SU-DHL-6 (cell line): ENCODE data around the gene A3GALT2.

Experiments used
- H2AFZ ChIP-seq: fragments of 200-600 bp; sonication (generic); 2 replicates; pipeline ENCODE4 v1.6.1; 2014; ENCODE audit warnings: low read depth, mild to moderate bottlenecking, moderate library complexity, mixed read lengths, antibody characterized with exemption, low read length; ENCODE audit not compliant: severe bottlenecking
- H3F3A ChIP-seq: fragments of 200-600 bp; shearing (Covaris generic); 2 replicates; pipeline ENCODE4 v1.6.0; 2016; ENCODE audit warnings: antibody characterized with exemption, mild to moderate bottlenecking; ENCODE audit not compliant: insufficient read depth
- H3K27ac ChIP-seq: fragments of 200-600 bp; sonication (generic); 2 replicates; pipeline ENCODE4 v1.5.1; 2016; ENCODE audit warnings: low read depth, mild to moderate bottlenecking, low read length, moderate library complexity, mixed read lengths
- H3K27me3 ChIP-seq: fragments of 200-600 bp; sonication (generic), shearing (Covaris generic); 2 replicates; pipeline ENCODE4 v1.6.0; 2014; ENCODE audit warnings: mild to moderate bottlenecking, low read length
- H3K36me3 ChIP-seq: fragments of 200-600 bp; sonication (generic); 2 replicates; pipeline ENCODE4 v1.6.1; 2014; ENCODE audit warnings: mild to moderate bottlenecking, low read length, mixed read lengths
- H3K4me2 ChIP-seq: fragments of 300-600, 200-600 bp; shearing (Covaris generic), sonication (generic); 2 replicates; pipeline ENCODE4 v1.6.0; 2014; ENCODE audit warnings: low read length, low read depth, mild to moderate bottlenecking; ENCODE audit not compliant: poor library complexity, severe bottlenecking
- H3K4me3 ChIP-seq: fragments of 200-600 bp; sonication (generic); 2 replicates; pipeline ENCODE4 v1.5.1; 2014; ENCODE audit warnings: antibody characterized with exemption, low read length, mild to moderate bottlenecking, mixed read lengths; ENCODE audit not compliant: insufficient read depth, poor library complexity, severe bottlenecking
- H3K79me2 ChIP-seq: fragments of 200-600 bp; sonication (generic); 2 replicates; pipeline ENCODE4 v1.6.1; 2014; ENCODE audit warnings: mild to moderate bottlenecking, low read length, moderate library complexity; ENCODE audit not compliant: insufficient read depth
- H3K9ac ChIP-seq: fragments of 200-600 bp; sonication (generic); 2 replicates; pipeline ENCODE4 v1.7.0; 2014; ENCODE audit warnings: mild to moderate bottlenecking, low read length
- H3K9me2 ChIP-seq: fragments of 200-600 bp; sonication (generic); replicated peaks from 2 replicates; pipeline ENCODE4 v1.6.1; 2014; ENCODE audit warnings: low read length; ENCODE audit not compliant: insufficient read depth
- H3K9me3 ChIP-seq: fragments of 200-600 bp; sonication (generic); 2 replicates; pipeline ENCODE4 v1.6.1; 2014; ENCODE audit warnings: low read length, mixed read lengths; ENCODE audit not compliant: insufficient read depth
- H4K20me1 ChIP-seq: fragments of 200-600 bp; sonication (generic); 2 replicates; pipeline ENCODE4 v1.6.1; 2014; ENCODE audit warnings: low read depth, mild to moderate bottlenecking, antibody characterized with exemption, low read length, moderate library complexity, mixed read lengths
- EZH2phosphoT487 ChIP-seq: fragments of 200-600 bp; sonication (generic), shearing (Covaris generic); conservative IDR thresholded peaks from 2 replicates; pipeline ENCODE4 v1.6.1; 2018; ENCODE audit warnings: mild to moderate bottlenecking, antibody characterized with exemption, low read length, moderate library complexity, mixed read lengths
- TF ChIP-seq, protein P1 (sequence below): fragments of 200-600 bp; sonication (generic); IDR thresholded peaks from one replicate; pipeline ENCODE4 v1.5.1; 2017; ENCODE audit warnings: antibody characterized with exemption, mild to moderate bottlenecking, low read length, moderate library complexity; ENCODE audit not compliant: insufficient read depth, poor library complexity, severe bottlenecking

The A3GALT2 gene

GRCh38 chr1:33257772-33258712 is 62.9 kb downstream of the A3GALT2 start:
- no peaks in the 10 kb centered on the region for H3K79me2 ChIP-seq
- H3K27me3 ChIP-seq: no peaks in the 10 kb centered on the region
- H3K36me3 ChIP-seq: no peaks in the 10 kb centered on the region
- H3K9me2 ChIP-seq: no peaks in the 10 kb centered on the region
- no peak overlapping the region for H3K4me3 ChIP-seq
- H3K4me2 ChIP-seq: no peak overlapping the region
- H3K27ac ChIP-seq: no peak overlapping the region
- H2AFZ ChIP-seq: no peak overlapping the region
- no peak overlapping the region for H3K9ac ChIP-seq
- no peaks in the 10 kb centered on the region for H4K20me1 ChIP-seq
- no peaks in the 10 kb centered on the region for H3F3A ChIP-seq
- TF ChIP-seq EZH2phosphoT487: no peak
- TF ChIP-seq, protein P1, sequence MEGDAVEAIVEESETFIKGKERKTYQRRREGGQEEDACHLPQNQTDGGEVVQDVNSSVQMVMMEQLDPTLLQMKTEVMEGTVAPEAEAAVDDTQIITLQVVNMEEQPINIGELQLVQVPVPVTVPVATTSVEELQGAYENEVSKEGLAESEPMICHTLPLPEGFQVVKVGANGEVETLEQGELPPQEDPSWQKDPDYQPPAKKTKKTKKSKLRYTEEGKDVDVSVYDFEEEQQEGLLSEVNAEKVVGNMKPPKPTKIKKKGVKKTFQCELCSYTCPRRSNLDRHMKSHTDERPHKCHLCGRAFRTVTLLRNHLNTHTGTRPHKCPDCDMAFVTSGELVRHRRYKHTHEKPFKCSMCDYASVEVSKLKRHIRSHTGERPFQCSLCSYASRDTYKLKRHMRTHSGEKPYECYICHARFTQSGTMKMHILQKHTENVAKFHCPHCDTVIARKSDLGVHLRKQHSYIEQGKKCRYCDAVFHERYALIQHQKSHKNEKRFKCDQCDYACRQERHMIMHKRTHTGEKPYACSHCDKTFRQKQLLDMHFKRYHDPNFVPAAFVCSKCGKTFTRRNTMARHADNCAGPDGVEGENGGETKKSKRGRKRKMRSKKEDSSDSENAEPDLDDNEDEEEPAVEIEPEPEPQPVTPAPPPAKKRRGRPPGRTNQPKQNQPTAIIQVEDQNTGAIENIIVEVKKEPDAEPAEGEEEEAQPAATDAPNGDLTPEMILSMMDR: no peak
- H3K9me3 ChIP-seq: no peaks in the 10 kb centered on the region

DNA sequence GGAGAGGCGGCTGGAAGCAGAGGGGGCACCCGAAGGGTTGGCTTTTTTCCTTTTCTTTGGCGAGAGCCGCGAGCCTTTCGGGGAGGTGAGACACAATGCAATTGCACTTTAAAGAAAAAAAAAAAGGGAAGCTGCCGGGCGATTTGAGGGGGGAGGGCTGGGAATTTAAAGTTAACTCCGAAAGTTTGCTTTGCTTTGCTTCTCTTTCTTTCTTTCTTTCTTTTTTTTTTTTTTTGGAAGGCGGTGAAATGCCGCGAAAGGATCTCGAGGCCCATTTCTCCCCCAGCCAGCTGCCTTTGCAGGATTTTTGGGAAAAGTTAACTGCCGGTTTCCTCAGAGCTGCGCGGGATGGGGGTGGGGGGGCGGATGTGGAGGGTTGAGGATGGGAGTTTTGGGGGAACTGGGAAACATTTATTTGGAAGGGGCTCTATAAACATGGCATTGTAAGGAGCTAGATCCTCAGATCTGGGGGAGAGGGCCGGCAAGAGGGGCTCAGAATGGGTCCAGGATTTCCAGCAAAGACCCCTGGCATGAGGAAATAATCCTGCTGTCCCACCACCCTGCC is 63.6 kb downstream of the A3GALT2 start:
- TF ChIP-seq, protein P1: no peak
- no peak for TF ChIP-seq EZH2phosphoT487
- H3K9me2 ChIP-seq: no peaks in the 10 kb centered on the region
- H3K36me3 ChIP-seq: no peaks in the 10 kb centered on the region
- no peaks in the 10 kb centered on the region for H3F3A ChIP-seq
- no peaks in the 10 kb centered on the region for H3K79me2 ChIP-seq
- no peaks in the 10 kb centered on the region for H4K20me1 ChIP-seq
- no peaks in the 10 kb centered on the region for H3K27me3 ChIP-seq
- peak overlapping the region; percentile 37 for H3K9ac ChIP-seq
- H3K27ac ChIP-seq: no peak overlapping the region
- peak overlapping the region; percentile 47 for H3K4me3 ChIP-seq
- H3K4me2 ChIP-seq: peak overlapping the region; percentile 58
- H2AFZ ChIP-seq: peak overlapping the region; percentile 59
- no peaks in the 10 kb centered on the region for H3K9me3 ChIP-seq
